ENCODE measurements around the gene GOPC. TPM values are rescaled to one million over a fixed set of nuclear protein-coding genes. Genes with fewer than 3 reads are reported as not detected.

GOPC gene
- total and polyA plus RNA-seq, 2 of the 4 experiments (the other 2 are of a cell fraction) = 23.4 to 23.8 TPM

GRCh38 chr6:117564681-117565080, 37.6 kb downstream of the GOPC start:
- Histone ChIP-seq H2AK5ac (ENCODE audit: low read depth, low read length) (no peak overlapping the region), H3K9me1 (ENCODE audit: insufficient read depth, low read length) (no peaks in the 10 kb centered on the region), H3K56ac (ENCODE audit: extremely low read depth, insufficient read depth, low read length) (no peak overlapping the region), H2AK9ac (replicated peaks; ENCODE audit: low read depth, low read length, poor library complexity) (no peak overlapping the region), H3K9ac (ENCODE audit: low read depth, low read length) (no peak overlapping the region), H3K14ac (replicated peaks; ENCODE audit: low read depth, low read length) (no peak overlapping the region), H3K9me3 (ENCODE audit: control insufficient read depth, insufficient read depth, low read length) (no peaks in the 10 kb centered on the region), H4K20me1 (ENCODE audit: insufficient read depth, low read length) (no peaks in the 10 kb centered on the region), H3K4me1 (ENCODE audit: control insufficient read depth, insufficient read depth, low read length) (no peaks in the 10 kb centered on the region), H2BK15ac (ENCODE audit: low read depth, low read length) (no peak overlapping the region), H2AFZ (replicated peaks; ENCODE audit: low read length, poor library complexity) (no peak overlapping the region), H2BK120ac (ENCODE audit: low read depth, low read length) (no peak overlapping the region), H3K36me3 (ENCODE audit: control insufficient read depth, insufficient read depth, low read length) (peaks cover 20% of the 10 kb centered on the region), H3K18ac (ENCODE audit: low read depth, low read length) (no peak overlapping the region), H3K27ac (ENCODE audit: insufficient read depth, low read length) (no peak overlapping the region), H3K4me2 (ENCODE audit: low read depth, low read length) (no peak overlapping the region), H3K4ac (ENCODE audit: low read depth, low read length) (no peak overlapping the region), H3K79me1 (ENCODE audit: low read depth in 1 of 2, low read length in 2 of 2) (peaks cover 0 to 9% of the 10 kb centered on the region in 2 experiments; a peak in 3 of 4 replicates), H3K4me3 (ENCODE audit: insufficient read depth, low read depth, low read length) (no peak overlapping the region), H4K5ac (ENCODE audit: low read depth, low read length) (no peak overlapping the region), H3K27me3 (ENCODE audit: control insufficient read depth, insufficient read depth, low read length) (no peaks in the 10 kb centered on the region), H3K23ac (ENCODE audit: low read depth, low read length) (no peak overlapping the region), H2BK5ac (ENCODE audit: low read depth, low read length, poor library complexity, severe bottlenecking) (peak overlapping the region; percentile 1), H2BK20ac (ENCODE audit: low read depth, low read length) (no peak overlapping the region), H4K91ac (ENCODE audit: insufficient read depth, low read depth, low read length) (no peak overlapping the region), H4K8ac (ENCODE audit: low read depth in 2 of 2, low read length in 2 of 2) (no peak overlapping the region)
- intact Hi-C loops (cut with micrococcal nuclease) (no loop called here), in situ Hi-C loops (cut with MboI; ENCODE audit: low sequenced_read_pairs) (no loop called here), dilution Hi-C loops (cut with HindIII; ENCODE audit: low sequenced_read_pairs, unreplicated experiment) (no loop called here)
- no TSS peak for BruUV-seq (replicated peaks)
- no CpG with 5 or more reads among the region's 1 CpG for WGBS, 2 experiments (ENCODE audit: extremely low coverage in 2 of 2, insufficient read length in 1 of 2)
- no peak for TF ChIP-seq SMC3 (IDR thresholded peaks at IDR 0.05; ENCODE audit: low read depth, low read length)
- no peak for TF ChIP-seq CHD1 (IDR thresholded peaks at IDR 0.05; ENCODE audit: low read depth, low read length)
- no peak for TF ChIP-seq FOS (IDR thresholded peaks at IDR 0.05; ENCODE audit: low read depth, low read length)
- TF ChIP-seq MAFK (IDR thresholded peaks at IDR 0.05; ENCODE audit: low read depth, low read length) = no peak
- TF ChIP-seq RCOR1 (IDR thresholded peaks at IDR 0.05; ENCODE audit: insufficient replicate concordance, low read length) = no peak
- no peak for ATAC-seq (ENCODE audit: low read depth)
- ChIA-PET POLR2A (ENCODE audit: unreplicated experiment) (no interaction called here), CTCF (no interaction called here)
- DNase-seq = no peak
